Stimulated activated naive CD8-positive, alpha-beta T cell treated with anti-CD3 and anti-CD28 coated beads, Interleukin-15, Interleukin-2, amounts not matched to agents 100 ng/mL and 50 ng/mL, for 24 hours (primary cell): Measurements from ENCODE around the gene HTT-AS.
"Not testable (repeated sequence)": the region's sequence is repeated elsewhere in the genome, so short reads cannot be mapped to it uniquely, and the experiment has no call there.

Experiments
- H3K27ac Mint-ChIP-seq: one replicate; pipeline ENCODE4 v1.8.0; 2021; ENCODE audit warnings: mild to moderate bottlenecking, mixed read lengths
- H3K27me3 Mint-ChIP-seq: one replicate; pipeline ENCODE4 v1.8.0; 2021; ENCODE audit warnings: mixed read lengths
- H3K36me3 Mint-ChIP-seq: one replicate; pipeline ENCODE4 v1.8.0; 2021; ENCODE audit warnings: low read depth, mixed read lengths
- H3K4me1 Mint-ChIP-seq: one replicate; pipeline ENCODE4 v1.8.0; 2021; ENCODE audit warnings: low read depth, mixed read lengths
- H3K4me3 Mint-ChIP-seq: one replicate; pipeline ENCODE4 v1.8.0; 2021; ENCODE audit warnings: mild to moderate bottlenecking, mixed read lengths
- H3K9me3 Mint-ChIP-seq: one replicate; pipeline ENCODE4 v1.8.0; 2021; ENCODE audit warnings: mixed read lengths

HTT-AS gene

DNA sequence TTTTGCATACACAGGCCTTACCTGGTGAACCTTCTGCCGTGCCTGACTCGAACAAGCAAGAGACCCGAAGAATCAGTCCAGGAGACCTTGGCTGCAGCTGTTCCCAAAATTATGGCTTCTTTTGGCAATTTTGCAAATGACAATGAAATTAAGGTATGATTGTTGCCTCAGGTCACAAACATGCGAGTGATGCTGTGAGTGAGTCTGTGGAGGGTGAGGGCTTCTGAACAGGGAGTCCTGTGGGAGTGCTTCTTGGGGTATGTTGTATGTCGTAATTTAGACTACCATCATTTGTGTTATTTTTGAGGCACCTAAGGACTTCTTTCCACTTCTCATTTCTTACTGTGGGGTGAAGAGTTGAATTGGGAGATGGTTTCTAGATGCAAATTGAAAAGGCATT lies 32.9 kb upstream of the HTT-AS start:
- Mint-ChIP-seq H3K27me3 (no peaks in the 10 kb centered on the region), H3K36me3 (peaks cover 49% of the 10 kb centered on the region), H3K4me1 (peaks cover 16% of the 10 kb centered on the region), H3K9me3 (no peaks in the 10 kb centered on the region), H3K27ac (no peak overlapping the region), H3K4me3 (no peak overlapping the region)

DNA sequence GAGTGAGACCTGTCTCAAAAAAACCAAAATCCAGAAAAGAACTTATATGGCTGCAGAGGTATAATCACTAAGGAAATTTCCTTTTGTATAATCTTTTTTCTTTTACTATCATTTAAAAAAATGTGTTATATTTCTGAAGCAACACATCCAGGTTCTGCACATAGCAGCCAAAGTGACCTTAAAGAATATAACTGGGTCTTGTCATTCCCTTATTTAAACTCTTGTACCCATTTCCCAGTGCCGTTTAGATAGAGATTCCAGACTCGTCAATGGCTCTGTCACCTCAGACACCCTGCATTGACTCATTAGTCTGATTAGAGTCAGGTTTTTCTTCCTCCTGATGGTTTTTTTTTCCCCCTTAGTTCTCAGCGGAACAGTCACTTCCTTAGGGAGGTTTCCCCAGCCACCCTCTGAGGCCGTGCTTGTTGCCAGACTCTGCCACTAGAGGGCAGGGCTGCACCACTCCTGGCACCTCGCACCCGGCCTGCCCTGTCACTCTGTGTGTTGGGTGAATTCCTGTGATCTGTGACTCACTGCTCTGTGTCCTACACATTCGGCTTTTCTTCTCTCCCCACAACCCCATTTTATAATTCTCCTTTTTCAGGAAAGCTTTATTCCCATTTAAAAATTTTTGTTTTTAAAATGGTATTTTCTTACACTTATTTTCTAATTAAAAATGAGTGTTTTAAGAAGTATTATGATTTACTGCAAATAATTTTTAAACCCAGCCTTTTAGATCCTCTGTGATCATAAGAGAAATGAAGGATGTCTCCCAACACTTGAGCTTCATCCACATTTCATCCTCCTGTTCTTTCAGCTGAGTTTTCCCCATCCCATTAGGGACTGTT lies 32.2 kb upstream of the HTT-AS start:
- no peaks in the 10 kb centered on the region for H3K27me3 Mint-ChIP-seq
- no peaks in the 10 kb centered on the region for H3K9me3 Mint-ChIP-seq
- peaks cover 16% of the 10 kb centered on the region for H3K4me1 Mint-ChIP-seq
- H3K27ac Mint-ChIP-seq: peak overlapping the region; percentile 53
- peaks cover 48% of the 10 kb centered on the region for H3K36me3 Mint-ChIP-seq
- no peak overlapping the region for H3K4me3 Mint-ChIP-seq

DNA sequence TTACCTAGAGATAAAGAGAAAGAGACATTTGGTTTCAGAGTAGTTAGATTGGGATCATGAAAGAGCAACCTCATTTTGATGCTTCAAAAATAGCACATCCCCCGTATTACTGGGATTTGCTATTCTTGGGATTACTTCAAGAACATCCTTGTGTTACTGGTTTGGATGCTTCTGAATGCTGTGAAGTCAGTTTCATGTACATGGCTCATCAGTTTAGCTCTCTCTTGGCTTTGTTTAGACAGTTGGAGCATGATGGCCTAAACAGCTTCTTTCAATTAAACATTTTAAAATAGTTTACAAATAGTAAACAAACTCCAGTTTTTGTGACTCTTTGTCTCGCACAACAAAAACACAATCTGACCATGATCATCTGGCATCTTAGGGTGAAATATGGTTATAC lies 24.0 kb upstream of the HTT-AS start:
- Mint-ChIP-seq H3K4me3 (no peak overlapping the region), H3K27me3 (no peaks in the 10 kb centered on the region), H3K4me1 (no peaks in the 10 kb centered on the region), H3K36me3 (peaks cover 49% of the 10 kb centered on the region), H3K9me3 (no peaks in the 10 kb centered on the region), H3K27ac (no peak overlapping the region)

DNA sequence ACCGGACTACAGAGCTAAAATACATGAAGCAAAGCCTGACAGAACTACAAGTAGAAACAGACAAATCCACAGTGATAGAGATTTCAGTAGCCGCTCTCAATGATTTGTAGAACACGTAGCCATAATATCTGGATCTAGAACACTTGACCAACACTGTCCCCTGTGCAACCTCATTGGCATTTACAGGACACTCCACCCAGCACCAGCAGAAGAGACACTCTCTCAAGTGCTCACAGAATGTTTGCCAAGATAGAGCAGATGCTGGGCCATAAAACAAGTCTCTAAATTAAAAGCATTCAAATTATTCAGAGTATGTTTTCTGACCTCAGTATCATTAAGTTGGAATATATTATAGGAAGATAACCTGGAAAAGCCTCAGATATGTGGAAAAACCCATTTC lies 21.9 kb upstream of the HTT-AS start:
- no peaks in the 10 kb centered on the region for H3K27me3 Mint-ChIP-seq
- H3K4me1 Mint-ChIP-seq: peaks cover 6% of the 10 kb centered on the region
- H3K36me3 Mint-ChIP-seq: peaks cover 48% of the 10 kb centered on the region
- no peak overlapping the region for H3K4me3 Mint-ChIP-seq
- no peaks in the 10 kb centered on the region for H3K9me3 Mint-ChIP-seq
- H3K27ac Mint-ChIP-seq: no peak overlapping the region

DNA sequence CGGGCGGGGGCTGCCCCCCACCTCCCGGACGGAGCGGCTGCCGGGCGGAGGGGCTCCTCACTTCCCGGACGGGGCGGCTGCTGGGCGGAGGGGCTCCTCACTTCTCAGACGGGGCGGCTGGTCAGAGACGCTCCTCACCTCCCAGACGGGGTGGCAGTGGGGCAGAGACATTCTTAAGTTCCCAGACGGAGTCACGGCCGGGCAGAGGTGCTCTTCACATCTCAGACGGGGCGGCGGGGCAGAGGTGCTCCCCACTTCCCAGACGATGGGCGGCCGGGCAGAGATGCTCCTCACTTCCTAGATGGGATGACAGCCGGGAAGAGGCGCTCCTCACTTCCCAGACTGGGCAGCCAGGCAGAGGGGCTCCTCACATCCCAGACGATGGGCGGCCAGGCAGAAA lies 20.4 kb upstream of the HTT-AS start:
- not testable (repeated sequence) for H3K4me3 Mint-ChIP-seq, H3K27ac Mint-ChIP-seq
- H3K36me3 Mint-ChIP-seq: peaks cover 47% of the 10 kb centered on the region

DNA sequence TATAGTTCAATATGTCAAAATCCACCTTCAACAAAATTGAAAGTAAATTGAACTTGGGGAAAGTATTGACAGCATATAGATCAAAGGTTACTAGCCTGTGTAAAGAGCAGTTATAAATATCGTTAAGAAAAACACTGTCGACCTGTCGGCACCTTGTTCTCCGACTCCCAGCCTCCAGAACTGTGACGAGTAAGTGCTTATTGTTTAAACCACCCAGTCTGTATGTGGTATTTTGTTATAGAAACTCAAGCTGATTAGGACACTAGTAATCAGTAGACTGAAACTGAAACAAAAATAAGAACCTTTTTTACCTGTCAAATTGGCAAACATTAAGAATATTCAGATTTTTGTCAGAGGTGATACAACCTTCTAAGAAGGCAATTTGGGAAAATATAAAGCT lies 17.1 kb upstream of the HTT-AS start:
- no peaks in the 10 kb centered on the region for H3K27me3 Mint-ChIP-seq
- H3K9me3 Mint-ChIP-seq: no peaks in the 10 kb centered on the region
- H3K4me3 Mint-ChIP-seq: no peak overlapping the region
- no peak overlapping the region for H3K27ac Mint-ChIP-seq
- H3K36me3 Mint-ChIP-seq: peaks cover 64% of the 10 kb centered on the region
- peaks cover 19% of the 10 kb centered on the region for H3K4me1 Mint-ChIP-seq

More for the DNA sequence above, 20.4 kb upstream of the HTT-AS start:
- peaks cover 11% of the 10 kb centered on the region for H3K4me1 Mint-ChIP-seq
- not testable (repeated sequence) for H3K27me3 Mint-ChIP-seq, H3K9me3 Mint-ChIP-seq

DNA sequence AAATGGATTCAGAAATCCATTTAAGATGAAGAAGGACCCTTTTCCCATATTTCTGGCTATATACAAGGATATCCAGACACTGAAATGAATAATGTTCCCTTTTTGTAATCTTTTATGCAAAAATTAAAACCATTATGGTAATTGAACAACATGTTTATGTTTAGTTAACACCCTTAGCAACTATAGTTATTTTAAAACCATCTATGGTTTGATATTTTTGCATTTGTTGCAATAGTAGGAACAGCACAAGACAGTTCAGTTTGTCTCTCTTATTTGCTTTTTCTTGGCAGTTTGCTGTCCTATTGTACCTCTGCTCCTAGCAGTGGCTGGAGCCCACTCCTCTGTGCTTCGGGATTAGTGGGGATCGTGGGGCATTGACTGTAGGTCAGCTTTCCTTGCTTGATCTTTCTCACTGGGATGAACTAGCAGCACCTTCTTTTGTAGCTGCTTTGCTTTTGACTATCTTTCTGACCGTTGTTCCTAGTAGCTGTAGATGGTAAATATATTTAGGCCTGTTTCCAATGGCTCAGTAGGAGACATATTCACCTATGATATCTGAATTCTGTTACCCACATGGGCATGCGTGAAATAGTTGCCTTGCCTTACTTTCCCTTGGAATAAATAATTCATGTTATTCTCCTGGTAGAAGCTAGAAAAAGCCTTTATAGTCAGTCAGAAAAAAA lies 12.9 kb upstream of the HTT-AS start:
- no peak overlapping the region for H3K27ac Mint-ChIP-seq
- H3K9me3 Mint-ChIP-seq: no peaks in the 10 kb centered on the region
- H3K27me3 Mint-ChIP-seq: no peaks in the 10 kb centered on the region
- H3K36me3 Mint-ChIP-seq: peaks cover 47% of the 10 kb centered on the region
- no peak overlapping the region for H3K4me3 Mint-ChIP-seq
- H3K4me1 Mint-ChIP-seq: peaks cover 58% of the 10 kb centered on the region

DNA sequence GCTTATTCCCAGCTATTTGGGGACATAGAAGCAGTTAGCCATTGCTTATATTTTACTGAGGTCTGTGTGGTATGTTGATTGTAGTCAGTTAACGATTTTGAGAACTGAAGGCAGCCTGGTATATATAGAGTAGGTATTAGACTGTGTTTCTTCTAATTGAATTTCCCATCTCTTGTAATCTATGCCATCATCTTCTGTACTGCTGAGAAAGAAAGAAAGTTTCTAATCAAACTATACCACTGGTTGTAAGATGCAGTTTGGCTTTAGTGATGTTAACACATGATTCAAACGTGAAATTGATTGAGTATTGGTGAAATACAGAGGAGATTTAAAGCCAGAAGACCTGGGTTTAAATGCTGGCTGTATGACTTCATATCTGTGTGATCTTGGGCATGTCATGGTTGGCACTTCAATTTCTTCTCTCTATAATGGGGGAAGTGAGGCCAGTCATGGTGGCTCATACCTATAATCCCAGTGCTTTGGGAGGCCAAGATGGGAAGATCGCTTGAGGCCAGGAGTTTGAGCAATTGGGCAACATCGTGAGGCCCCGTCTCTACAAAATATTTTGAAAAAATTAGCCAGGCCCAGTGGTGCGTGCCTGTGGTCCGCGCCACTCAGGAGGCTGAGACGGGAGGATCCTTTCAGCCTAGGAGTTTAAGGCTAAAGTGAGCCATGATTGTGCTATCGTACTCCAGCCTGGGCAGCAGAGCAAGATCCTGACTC lies 11.8 kb upstream of the HTT-AS start:
- no peaks in the 10 kb centered on the region for H3K9me3 Mint-ChIP-seq
- H3K36me3 Mint-ChIP-seq: peaks cover 40% of the 10 kb centered on the region
- peaks cover 60% of the 10 kb centered on the region for H3K4me1 Mint-ChIP-seq
- no peaks in the 10 kb centered on the region for H3K27me3 Mint-ChIP-seq
- no peak overlapping the region for H3K4me3 Mint-ChIP-seq
- H3K27ac Mint-ChIP-seq: peak overlapping the region; percentile 67

DNA sequence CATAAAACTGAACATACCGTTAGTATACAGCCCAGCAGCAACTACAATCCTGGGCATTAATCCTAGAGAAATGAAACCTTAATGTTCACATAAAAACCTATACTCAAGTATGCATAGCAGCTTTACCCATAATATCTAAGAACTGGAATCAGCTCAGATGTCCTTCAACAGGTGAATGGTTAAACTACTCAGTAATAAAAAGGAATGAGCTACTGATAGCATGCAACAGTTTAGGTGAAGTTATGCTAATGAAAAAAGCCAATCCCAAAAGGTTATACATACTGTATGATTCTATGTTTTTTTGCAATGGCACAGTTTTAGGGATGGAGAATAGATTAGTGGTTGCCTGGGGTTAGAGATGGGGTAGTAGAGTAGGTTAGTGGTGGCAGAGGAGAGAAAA lies 9.4 kb upstream of the HTT-AS start:
- peak overlapping the region; percentile 84 for H3K27ac Mint-ChIP-seq
- peaks cover 27% of the 10 kb centered on the region for H3K36me3 Mint-ChIP-seq
- H3K27me3 Mint-ChIP-seq: no peaks in the 10 kb centered on the region
- no peaks in the 10 kb centered on the region for H3K9me3 Mint-ChIP-seq
- peaks cover 65% of the 10 kb centered on the region for H3K4me1 Mint-ChIP-seq
- no peak overlapping the region for H3K4me3 Mint-ChIP-seq

DNA sequence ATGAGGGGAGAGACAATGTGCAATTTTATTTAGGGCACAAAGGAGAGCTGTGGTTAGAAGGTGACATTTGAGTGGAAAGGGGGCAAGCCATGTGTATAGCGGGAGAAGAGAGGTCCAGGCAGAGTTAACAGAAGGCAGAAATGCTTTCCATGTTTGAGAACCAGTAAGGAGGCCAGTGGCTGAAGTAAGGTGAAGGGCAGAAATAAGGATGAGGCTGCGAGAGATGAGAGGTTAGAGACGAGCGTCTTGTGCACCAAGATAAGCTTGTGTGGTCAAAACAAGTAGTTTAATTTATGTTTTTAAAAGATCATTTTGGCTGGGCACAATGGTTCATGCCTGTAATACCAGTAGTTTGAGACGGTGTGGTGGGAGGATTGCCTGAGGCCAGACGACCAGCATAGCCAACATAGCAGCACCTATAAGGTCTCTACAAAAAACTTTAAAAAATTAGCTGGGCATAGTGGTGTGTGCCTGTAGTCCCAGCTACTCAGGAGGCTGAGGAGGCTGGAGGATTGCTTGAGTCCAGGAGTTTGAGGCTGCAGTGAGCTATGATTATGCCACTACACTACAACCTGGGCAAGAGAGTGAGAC lies 8.7 kb upstream of the HTT-AS start:
- H3K9me3 Mint-ChIP-seq: no peaks in the 10 kb centered on the region
- H3K4me1 Mint-ChIP-seq: peaks cover 71% of the 10 kb centered on the region
- peaks cover 22% of the 10 kb centered on the region for H3K36me3 Mint-ChIP-seq
- H3K27me3 Mint-ChIP-seq: no peaks in the 10 kb centered on the region
- H3K27ac Mint-ChIP-seq: peak overlapping the region; percentile 24
- no peak overlapping the region for H3K4me3 Mint-ChIP-seq

DNA sequence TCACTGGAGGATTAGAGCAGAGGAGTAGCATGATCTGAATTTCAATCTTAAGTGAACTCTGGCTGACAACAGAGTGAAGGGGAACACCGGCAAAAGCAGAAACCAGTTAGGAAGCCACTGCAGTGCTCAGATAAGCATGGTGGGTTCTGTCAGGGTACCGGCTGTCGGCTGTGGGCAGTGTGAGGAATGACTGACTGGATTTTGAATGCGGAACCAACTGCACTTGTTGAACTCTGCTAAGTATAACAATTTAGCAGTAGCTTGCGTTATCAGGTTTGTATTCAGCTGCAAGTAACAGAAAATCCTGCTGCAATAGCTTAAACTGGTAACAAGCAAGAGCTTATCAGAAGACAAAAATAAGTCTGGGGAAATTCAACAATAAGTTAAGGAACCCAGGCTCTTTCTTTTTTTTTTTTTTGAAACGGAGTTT lies 5.4 kb upstream of the HTT-AS start:
- Mint-ChIP-seq H3K9me3 (no peaks in the 10 kb centered on the region), H3K27me3 (no peaks in the 10 kb centered on the region), H3K4me1 (peaks cover 70% of the 10 kb centered on the region), H3K27ac (peak overlapping the region; percentile 69), H3K4me3 (no peak overlapping the region), H3K36me3 (peaks cover 12% of the 10 kb centered on the region)

DNA sequence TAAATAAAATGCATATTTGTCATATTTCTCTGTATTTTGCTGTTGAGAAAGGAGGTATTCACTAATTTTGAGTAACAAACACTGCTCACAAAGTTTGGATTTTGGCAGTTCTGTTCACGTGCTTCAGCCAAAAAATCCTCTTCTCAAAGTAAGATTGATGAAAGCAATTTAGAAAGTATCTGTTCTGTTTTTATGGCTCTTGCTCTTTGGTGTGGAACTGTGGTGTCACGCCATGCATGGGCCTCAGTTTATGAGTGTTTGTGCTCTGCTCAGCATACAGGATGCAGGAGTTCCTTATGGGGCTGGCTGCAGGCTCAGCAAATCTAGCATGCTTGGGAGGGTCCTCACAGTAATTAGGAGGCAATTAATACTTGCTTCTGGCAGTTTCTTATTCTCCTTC lies 3.5 kb upstream of the HTT-AS start:
- Mint-ChIP-seq H3K9me3 (no peaks in the 10 kb centered on the region), H3K4me1 (peaks cover 54% of the 10 kb centered on the region), H3K27me3 (no peaks in the 10 kb centered on the region), H3K4me3 (no peak overlapping the region), H3K27ac (peak overlapping the region; percentile 51), H3K36me3 (peaks cover 5% of the 10 kb centered on the region)

DNA sequence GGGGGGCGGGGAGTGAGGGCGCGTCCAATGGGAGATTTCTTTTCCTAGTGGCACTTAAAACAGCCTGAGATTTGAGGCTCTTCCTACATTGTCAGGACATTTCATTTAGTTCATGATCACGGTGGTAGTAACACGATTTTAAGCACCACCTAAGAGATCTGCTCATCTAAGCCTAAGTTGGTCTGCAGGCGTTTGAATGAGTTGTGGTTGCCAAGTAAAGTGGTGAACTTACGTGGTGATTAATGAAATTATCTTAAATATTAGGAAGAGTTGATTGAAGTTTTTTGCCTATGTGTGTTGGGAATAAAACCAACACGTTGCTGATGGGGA lies 1.3 kb upstream of the HTT-AS start:
- Mint-ChIP-seq H3K36me3 (peaks cover 5% of the 10 kb centered on the region), H3K4me1 (peaks cover 37% of the 10 kb centered on the region), H3K27me3 (no peaks in the 10 kb centered on the region), H3K4me3 (peak overlapping the region; percentile 91), H3K27ac (peak overlapping the region; percentile 84), H3K9me3 (no peaks in the 10 kb centered on the region)

DNA sequence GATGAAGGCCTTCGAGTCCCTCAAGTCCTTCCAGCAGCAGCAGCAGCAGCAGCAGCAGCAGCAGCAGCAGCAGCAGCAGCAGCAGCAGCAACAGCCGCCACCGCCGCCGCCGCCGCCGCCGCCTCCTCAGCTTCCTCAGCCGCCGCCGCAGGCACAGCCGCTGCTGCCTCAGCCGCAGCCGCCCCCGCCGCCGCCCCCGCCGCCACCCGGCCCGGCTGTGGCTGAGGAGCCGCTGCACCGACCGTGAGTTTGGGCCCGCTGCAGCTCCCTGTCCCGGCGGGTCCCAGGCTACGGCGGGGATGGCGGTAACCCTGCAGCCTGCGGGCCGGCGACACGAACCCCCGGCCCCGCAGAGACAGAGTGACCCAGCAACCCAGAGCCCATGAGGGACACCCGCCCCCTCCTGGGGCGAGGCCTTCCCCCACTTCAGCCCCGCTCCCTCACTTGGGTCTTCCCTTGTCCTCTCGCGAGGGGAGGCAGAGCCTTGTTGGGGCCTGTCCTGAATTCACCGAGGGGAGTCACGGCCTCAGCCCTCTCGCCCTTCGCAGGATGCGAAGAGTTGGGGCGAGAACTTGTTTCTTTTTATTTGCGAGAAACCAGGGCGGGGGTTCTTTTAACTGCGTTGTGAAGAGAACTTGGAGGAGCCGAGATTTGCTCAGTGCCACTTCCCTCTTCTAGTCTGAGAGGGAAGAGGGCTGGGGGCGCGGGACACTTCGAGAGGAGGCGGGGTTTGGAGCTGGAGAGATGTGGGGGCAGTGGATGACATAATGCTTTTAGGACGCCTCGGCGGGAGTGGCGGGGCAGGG lies 711 bp upstream of the HTT-AS start:
- Mint-ChIP-seq H3K4me1 (peaks cover 37% of the 10 kb centered on the region), H3K27ac (peak overlapping the region; percentile 84), H3K27me3 (no peaks in the 10 kb centered on the region), H3K4me3 (peak overlapping the region; percentile 91), H3K9me3 (no peaks in the 10 kb centered on the region), H3K36me3 (peaks cover 5% of the 10 kb centered on the region)
